GM12878 (cell line): ENCODE measurements around the gene SOX30. TPM values are rescaled to one million over a fixed set of nuclear protein-coding genes. Genes with fewer than 3 reads are reported as not detected.

Experiments
- EP300 ChIP-seq, 2 experiments: fragments of 150-350 bp in 1 of 2; IDR thresholded peaks; 2 replicates each; pipeline ENCODE4 v1.6.1; 2011 to 2012; ENCODE audit warnings: low read depth in 2 of 2, low read length in 2 of 2, borderline replicate concordance in 1 of 2, improper control_type of control experiment in 1 of 2, inconsistent platforms in 1 of 2; ENCODE audit not compliant: control insufficient read depth in 1 of 2
- FOXK2 ChIP-seq: fragments of 450-650 bp; IDR thresholded peaks from 2 replicates; pipeline ENCODE4 v1.6.1; 2017; ENCODE audit warnings: mild to moderate bottlenecking, moderate library complexity
- GABPA ChIP-seq: IDR thresholded peaks from 2 replicates; pipeline ENCODE4 v1.6.1; 2014; ENCODE audit warnings: antibody characterized with exemption, low read depth, mild to moderate bottlenecking, inconsistent platforms
- GATAD2B ChIP-seq: fragments of 450-650 bp; conservative IDR thresholded peaks from 2 replicates; pipeline ENCODE4 v1.6.1; 2017; ENCODE audit warnings: low read depth, mild to moderate bottlenecking, moderate library complexity
- IKZF2 ChIP-seq, 2 experiments: fragments of 450-650 bp; IDR thresholded peaks; 2 replicates each; pipeline ENCODE4 v1.6.1; 2017; ENCODE audit warnings: mild to moderate bottlenecking in 2 of 2, moderate library complexity in 2 of 2
- MLLT1 ChIP-seq: fragments of 450-650 bp; IDR thresholded peaks from 2 replicates; pipeline ENCODE4 v1.6.1; 2016; ENCODE audit warnings: mild to moderate bottlenecking
- MYB ChIP-seq: fragments of 150-350 bp; IDR thresholded peaks from 2 replicates; pipeline ENCODE4 v1.6.1; 2014; ENCODE audit warnings: mild to moderate bottlenecking, low read depth, low read length, borderline replicate concordance
- NR2F1 ChIP-seq: fragments of 450-650 bp; conservative IDR thresholded peaks from 2 replicates; pipeline ENCODE4 v1.6.1; 2017; ENCODE audit warnings: mild to moderate bottlenecking
- RELA ChIP-seq: fragments of 450-650 bp; IDR thresholded peaks from 2 replicates; pipeline ENCODE4 v1.8.0; 2014; ENCODE audit warnings: borderline replicate concordance; ENCODE audit not compliant: partially characterized antibody
- SMAD5 ChIP-seq: IDR thresholded peaks from 2 replicates; pipeline ENCODE4 v1.6.1; 2016; ENCODE audit warnings: antibody characterized with exemption, low read depth
- SP1 ChIP-seq: IDR thresholded peaks from one replicate; pipeline ENCODE4 v1.6.1; 2011; ENCODE audit warnings: low read depth, low read length
- SPI1 ChIP-seq: IDR thresholded peaks from 2 replicates; pipeline ENCODE4 v1.6.1; 2011; ENCODE audit warnings: low read depth, mild to moderate bottlenecking, low read length, moderate library complexity, borderline replicate concordance; ENCODE audit not compliant: insufficient read depth
- SREBF1 ChIP-seq: IDR thresholded peaks from 2 replicates; pipeline ENCODE4 v1.6.1; 2012; ENCODE audit warnings: mild to moderate bottlenecking, low read length
- SRF ChIP-seq, 2 experiments: IDR thresholded peaks; 2 replicates each; pipeline ENCODE4 v1.6.1; 2011; ENCODE audit warnings: low read depth in 2 of 2, low read length in 2 of 2, mild to moderate bottlenecking in 1 of 2, moderate library complexity in 1 of 2
- YY1 ChIP-seq: IDR thresholded peaks from 2 replicates; pipeline ENCODE4 v1.6.1; 2011; ENCODE audit warnings: low read depth, mild to moderate bottlenecking, low read length
- ZNF217 ChIP-seq: fragments of 450-650 bp; IDR thresholded peaks from 2 replicates; pipeline ENCODE4 v1.6.1; 2017; ENCODE audit warnings: antibody characterized with exemption, mild to moderate bottlenecking
- ZNF687 ChIP-seq: fragments of 450-650 bp; IDR thresholded peaks from 2 replicates; pipeline ENCODE4 v1.6.1; 2017; ENCODE audit warnings: mild to moderate bottlenecking, moderate library complexity
- polyA plus RNA-seq, 11 experiments: library from polyadenylated mRNA; depleted of rRNA in 4 of 11; unstranded in 6 of 11; stranded (reverse) in 5 of 11; fragments of >200 nt; fragmentation: Nextera tagmentation in 4 of 11; fragmentation: Illumina TruSeq in 1 of 11; extraction: Ambion mirVana in 4 of 11; extraction: Trizol in 1 of 11; gene quantifications; 1 replicate in 1 of 11; 2 replicates in 10 of 11; pipeline versions ENCODE4 v1.2.1 to v1.2.3, GENCODE V29; 2011 to 2016; ENCODE audit warnings: inconsistent platforms in 2 of 11, missing spikeins in 2 of 11, low read depth in 1 of 11
- total RNA-seq, 4 experiments: library from RNA; depleted of rRNA in 3 of 4; stranded (reverse); fragments of >200 nt in 3 of 4; fragmentation: Illumina TruSeq in 1 of 4; extraction: Trizol in 1 of 4; gene quantifications; 2 replicates each; pipeline versions ENCODE4 v1.2.1 to v1.2.3, GENCODE V29; 2013 to 2021
- TF ChIP-seq, protein P1 (sequence below): IDR thresholded peaks from 2 replicates; pipeline ENCODE4 v1.6.1; 2012; ENCODE audit warnings: improper control_type of control experiment, low read depth, low read length; ENCODE audit not compliant: insufficient replicate concordance
- TF ChIP-seq, protein P2 (sequence below): IDR thresholded peaks from 2 replicates; pipeline ENCODE4 v1.6.1; 2012; ENCODE audit warnings: low read depth, low read length, improper control_type of control experiment

Gene SOX30
- total and polyA plus RNA-seq, 10 of the 15 experiments (the other 5 are each of a cell fraction or from before 2014, with no cell fraction given), result 0.06 to 0.32 (median 0.10) TPM; not detected in 2

GRCh38 chr5:157596487-157596886 is 55.8 kb downstream of the SOX30 start (continued):
- TF ChIP-seq, protein P1, sequence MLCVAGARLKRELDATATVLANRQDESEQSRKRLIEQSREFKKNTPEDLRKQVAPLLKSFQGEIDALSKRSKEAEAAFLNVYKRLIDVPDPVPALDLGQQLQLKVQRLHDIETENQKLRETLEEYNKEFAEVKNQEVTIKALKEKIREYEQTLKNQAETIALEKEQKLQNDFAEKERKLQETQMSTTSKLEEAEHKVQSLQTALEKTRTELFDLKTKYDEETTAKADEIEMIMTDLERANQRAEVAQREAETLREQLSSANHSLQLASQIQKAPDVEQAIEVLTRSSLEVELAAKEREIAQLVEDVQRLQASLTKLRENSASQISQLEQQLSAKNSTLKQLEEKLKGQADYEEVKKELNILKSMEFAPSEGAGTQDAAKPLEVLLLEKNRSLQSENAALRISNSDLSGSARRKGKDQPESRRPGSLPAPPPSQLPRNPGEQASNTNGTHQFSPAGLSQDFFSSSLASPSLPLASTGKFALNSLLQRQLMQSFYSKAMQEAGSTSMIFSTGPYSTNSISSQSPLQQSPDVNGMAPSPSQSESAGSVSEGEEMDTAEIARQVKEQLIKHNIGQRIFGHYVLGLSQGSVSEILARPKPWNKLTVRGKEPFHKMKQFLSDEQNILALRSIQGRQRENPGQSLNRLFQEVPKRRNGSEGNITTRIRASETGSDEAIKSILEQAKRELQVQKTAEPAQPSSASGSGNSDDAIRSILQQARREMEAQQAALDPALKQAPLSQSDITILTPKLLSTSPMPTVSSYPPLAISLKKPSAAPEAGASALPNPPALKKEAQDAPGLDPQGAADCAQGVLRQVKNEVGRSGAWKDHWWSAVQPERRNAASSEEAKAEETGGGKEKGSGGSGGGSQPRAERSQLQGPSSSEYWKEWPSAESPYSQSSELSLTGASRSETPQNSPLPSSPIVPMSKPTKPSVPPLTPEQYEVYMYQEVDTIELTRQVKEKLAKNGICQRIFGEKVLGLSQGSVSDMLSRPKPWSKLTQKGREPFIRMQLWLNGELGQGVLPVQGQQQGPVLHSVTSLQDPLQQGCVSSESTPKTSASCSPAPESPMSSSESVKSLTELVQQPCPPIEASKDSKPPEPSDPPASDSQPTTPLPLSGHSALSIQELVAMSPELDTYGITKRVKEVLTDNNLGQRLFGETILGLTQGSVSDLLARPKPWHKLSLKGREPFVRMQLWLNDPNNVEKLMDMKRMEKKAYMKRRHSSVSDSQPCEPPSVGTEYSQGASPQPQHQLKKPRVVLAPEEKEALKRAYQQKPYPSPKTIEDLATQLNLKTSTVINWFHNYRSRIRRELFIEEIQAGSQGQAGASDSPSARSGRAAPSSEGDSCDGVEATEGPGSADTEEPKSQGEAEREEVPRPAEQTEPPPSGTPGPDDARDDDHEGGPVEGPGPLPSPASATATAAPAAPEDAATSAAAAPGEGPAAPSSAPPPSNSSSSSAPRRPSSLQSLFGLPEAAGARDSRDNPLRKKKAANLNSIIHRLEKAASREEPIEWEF, result no peak
- peak; percentile 60; the same call in 1 of the 2 replicates for TF ChIP-seq ZNF217
- TF ChIP-seq SREBF1, result no peak
- peak; percentile 84 for TF ChIP-seq ZNF687
- TF ChIP-seq GABPA, result peak; percentile 52; the same call in 1 of the 2 replicates
- TF ChIP-seq SP1, result peak; percentile 80
- TF ChIP-seq IKZF2 (IDR thresholded peaks at IDR 0.05), result peak; percentile 94 to 95
- peak; percentile 45 for TF ChIP-seq NR2F1
- TF ChIP-seq SRF (IDR thresholded peaks at IDR 0.05; ENCODE audit: low read depth in 2 of 2, low read length in 2 of 2), result 0 out of 4 replicates have a peak, but pooled peaks of 1 of the 2 experiments have one; percentile 6
- TF ChIP-seq SPI1, result peak; percentile 75
- 0 out of 2 replicates have a peak, but pooled peaks have one; percentile 28 for TF ChIP-seq SMAD5
- TF ChIP-seq, protein P2, sequence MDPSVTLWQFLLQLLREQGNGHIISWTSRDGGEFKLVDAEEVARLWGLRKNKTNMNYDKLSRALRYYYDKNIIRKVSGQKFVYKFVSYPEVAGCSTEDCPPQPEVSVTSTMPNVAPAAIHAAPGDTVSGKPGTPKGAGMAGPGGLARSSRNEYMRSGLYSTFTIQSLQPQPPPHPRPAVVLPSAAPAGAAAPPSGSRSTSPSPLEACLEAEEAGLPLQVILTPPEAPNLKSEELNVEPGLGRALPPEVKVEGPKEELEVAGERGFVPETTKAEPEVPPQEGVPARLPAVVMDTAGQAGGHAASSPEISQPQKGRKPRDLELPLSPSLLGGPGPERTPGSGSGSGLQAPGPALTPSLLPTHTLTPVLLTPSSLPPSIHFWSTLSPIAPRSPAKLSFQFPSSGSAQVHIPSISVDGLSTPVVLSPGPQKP, result no peak
- TF ChIP-seq YY1, result peak; percentile 92
- 0 out of 2 replicates have a peak, but pooled peaks have one; percentile 36 for TF ChIP-seq MLLT1
- no peak for TF ChIP-seq RELA
- no peak for TF ChIP-seq FOXK2
- peak; percentile 79 to 81 for TF ChIP-seq EP300 (IDR thresholded peaks at IDR 0.05; ENCODE audit: borderline replicate concordance in 1 of 2, control insufficient read depth in 1 of 2, low read depth in 2 of 2, low read length in 2 of 2)
- no peak for TF ChIP-seq MYB
- TF ChIP-seq GATAD2B, result no peak; the same call in 1 of the 2 replicates
